ENCODE results near the gene TBC1D22A. TPM values are rescaled to one million over a fixed set of nuclear protein-coding genes. Genes with fewer than 3 reads are reported as not detected.

TBC1D22A gene
- total and polyA plus RNA-seq, 8 donors: 13.3 to 53.1 (median 21.5) TPM

DNA sequence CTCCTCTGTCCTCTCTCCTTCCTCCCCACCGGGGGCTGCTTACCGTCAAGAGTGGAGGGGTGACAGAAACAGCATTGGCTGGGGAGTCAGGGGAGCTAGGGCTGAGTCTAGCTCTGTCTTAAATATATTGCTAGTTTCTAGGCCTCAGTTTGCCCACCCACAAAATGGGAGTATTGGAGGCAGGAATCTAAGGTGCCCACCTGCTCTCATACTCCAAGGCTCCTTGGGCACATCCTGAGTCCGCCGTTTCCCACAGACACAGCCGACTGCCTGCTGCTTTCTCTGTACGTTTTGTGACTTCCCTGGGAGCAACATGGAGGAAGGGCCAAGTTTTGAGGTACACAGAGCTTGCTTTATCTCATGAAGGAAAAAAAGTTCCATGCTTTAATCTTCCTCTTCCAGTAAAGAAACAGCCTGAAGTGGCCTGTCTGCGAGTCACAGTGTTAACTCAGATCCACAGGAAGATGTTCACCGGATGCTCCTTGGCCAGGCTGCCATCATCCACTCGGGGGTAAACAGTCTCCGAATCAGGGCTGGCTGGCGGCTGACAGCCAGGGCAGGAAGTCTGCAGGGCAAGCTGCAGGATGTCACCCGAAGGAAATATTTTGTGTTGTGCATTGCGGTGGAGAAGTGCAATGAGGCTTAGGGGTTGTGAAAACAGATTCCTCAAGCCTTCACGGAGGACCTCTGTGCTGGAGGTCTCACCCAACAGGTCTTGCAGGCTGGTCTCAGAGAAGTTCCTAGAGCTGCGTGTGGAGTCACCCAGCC is 13.4 kb upstream of the TBC1D22A start:
- H3K27ac ChIP-seq: peak overlapping the region; percentile 16 to 73 (median 44)

DNA sequence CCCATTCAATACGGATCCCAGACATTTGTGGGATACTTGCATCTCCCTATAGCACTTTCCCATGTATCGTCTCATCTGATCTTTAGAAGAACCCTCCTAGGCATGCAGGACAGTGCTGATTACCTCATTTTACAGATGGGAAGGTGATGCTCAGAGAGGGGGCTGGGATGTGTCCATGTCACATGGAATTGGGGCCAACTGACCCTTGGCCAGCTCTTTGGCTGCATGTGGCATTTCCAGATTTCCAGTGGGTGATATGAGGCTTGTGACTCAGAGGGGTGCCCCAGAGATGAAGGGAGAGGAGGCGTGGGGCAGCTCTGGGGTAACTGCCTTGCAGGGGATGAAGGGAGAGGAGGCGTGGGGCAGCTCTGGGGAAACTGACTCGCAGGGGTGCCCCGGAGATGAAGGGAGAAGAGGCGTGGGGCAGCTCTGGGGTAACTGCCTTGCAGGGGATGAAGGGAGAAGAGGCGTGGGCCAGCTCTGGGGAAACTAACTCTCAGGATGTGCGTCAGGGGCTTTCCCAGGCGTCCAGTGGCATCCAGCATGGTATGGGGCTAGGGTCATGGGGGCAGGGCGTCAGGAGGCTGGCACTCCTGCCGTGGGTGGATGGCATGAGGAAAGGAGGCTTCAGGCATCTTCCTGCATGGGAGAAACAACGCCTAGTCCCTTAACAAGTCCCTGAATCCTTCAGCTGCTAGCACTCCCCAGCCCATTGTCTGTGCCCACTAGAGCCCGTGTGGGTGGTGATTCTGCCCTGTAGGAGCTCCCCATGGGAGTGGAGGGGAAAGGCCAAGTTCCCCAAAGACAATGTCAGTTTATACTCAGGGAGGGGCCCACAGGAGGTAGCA is 12.5 kb upstream of the TBC1D22A start:
- DNase-seq: peak in 1 of 2 donors; percentile 20
- 50 to 78% (median 74%) methylated on average over 14 of the region's 14 CpGs for WGBS, 5 donors
- TF ChIP-seq POLR2AphosphoS5 (IDR thresholded peaks at IDR 0.05) (no peak), POLR2A (IDR thresholded peaks at IDR 0.05) (no peak), EP300 (IDR thresholded peaks at IDR 0.05) (no peak)
- TF ChIP-seq, protein P1, sequence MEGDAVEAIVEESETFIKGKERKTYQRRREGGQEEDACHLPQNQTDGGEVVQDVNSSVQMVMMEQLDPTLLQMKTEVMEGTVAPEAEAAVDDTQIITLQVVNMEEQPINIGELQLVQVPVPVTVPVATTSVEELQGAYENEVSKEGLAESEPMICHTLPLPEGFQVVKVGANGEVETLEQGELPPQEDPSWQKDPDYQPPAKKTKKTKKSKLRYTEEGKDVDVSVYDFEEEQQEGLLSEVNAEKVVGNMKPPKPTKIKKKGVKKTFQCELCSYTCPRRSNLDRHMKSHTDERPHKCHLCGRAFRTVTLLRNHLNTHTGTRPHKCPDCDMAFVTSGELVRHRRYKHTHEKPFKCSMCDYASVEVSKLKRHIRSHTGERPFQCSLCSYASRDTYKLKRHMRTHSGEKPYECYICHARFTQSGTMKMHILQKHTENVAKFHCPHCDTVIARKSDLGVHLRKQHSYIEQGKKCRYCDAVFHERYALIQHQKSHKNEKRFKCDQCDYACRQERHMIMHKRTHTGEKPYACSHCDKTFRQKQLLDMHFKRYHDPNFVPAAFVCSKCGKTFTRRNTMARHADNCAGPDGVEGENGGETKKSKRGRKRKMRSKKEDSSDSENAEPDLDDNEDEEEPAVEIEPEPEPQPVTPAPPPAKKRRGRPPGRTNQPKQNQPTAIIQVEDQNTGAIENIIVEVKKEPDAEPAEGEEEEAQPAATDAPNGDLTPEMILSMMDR (IDR thresholded peaks at IDR 0.05): no peak
- Histone ChIP-seq H3K4me3 (no peak overlapping the region), H3K27ac (peak overlapping the region; percentile 16 to 73 (median 44)), H3K27me3 (peaks cover 0 to 24% (median 0%) of the 10 kb centered on the region in 3 donors), H3K9me3 (no peaks in the 10 kb centered on the region), H3K36me3 (no peaks in the 10 kb centered on the region), H3K4me1 (peaks cover 53 to 65% (median 64%) of the 10 kb centered on the region in 4 donors)
- intact Hi-C loops (cut with DNase I; ENCODE audit: low total_unique reads): no loop called here

More for the DNA sequence above, 13.4 kb upstream of the TBC1D22A start:
- Histone ChIP-seq H3K36me3 (no peaks in the 10 kb centered on the region), H3K4me1 (peaks cover 45 to 65% (median 59%) of the 10 kb centered on the region in 4 donors), H3K9me3 (no peaks in the 10 kb centered on the region), H3K27me3 (peaks cover 0 to 24% (median 0%) of the 10 kb centered on the region in 3 donors), H3K4me3 (no peak overlapping the region)
- TF ChIP-seq EP300 (IDR thresholded peaks at IDR 0.05) (peak; percentile 4), POLR2A (IDR thresholded peaks at IDR 0.05) (no peak), POLR2AphosphoS5 (IDR thresholded peaks at IDR 0.05) (peak in 2 of 3 donors; percentile 11 to 72)
- TF ChIP-seq, protein P1 (IDR thresholded peaks at IDR 0.05): no peak
- intact Hi-C loops (cut with DNase I; ENCODE audit: low total_unique reads): no loop called here
- 31 to 53% (median 48%) methylated on average over 13 to 15 of the region's 15 CpGs for WGBS, 5 donors
- DNase-seq: peak in 1 of 2 donors; percentile 73

DNA sequence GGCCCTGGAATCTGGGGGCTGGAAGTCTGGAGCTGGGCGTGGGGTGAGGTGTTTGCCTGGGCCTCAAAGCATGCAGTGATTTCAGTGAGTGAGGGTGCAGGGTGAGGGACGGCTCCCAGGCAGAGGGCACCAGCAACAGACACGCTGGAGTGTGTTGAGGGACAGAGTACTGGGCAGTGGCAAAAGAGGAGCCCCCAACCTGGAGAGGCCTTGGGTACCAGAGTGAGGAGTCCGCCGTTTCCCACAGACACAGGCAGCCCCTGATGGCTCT is 12.0 kb upstream of the TBC1D22A start:
- Histone ChIP-seq H3K4me3 (no peak overlapping the region), H3K36me3 (no peaks in the 10 kb centered on the region), H3K4me1 (peaks cover 54 to 70% (median 65%) of the 10 kb centered on the region in 4 donors), H3K27me3 (peaks cover 0 to 24% (median 0%) of the 10 kb centered on the region in 3 donors), H3K27ac (peak overlapping the region; percentile 25 to 73 (median 37)), H3K9me3 (no peaks in the 10 kb centered on the region)
- intact Hi-C loops (cut with DNase I; ENCODE audit: low total_unique reads): no loop called here
- WGBS, 5 donors: 74 to 92% (median 81%) methylated on average over 5 of the region's 5 CpGs
- peak in 1 of 2 donors; percentile 42 for DNase-seq
- TF ChIP-seq EP300 (IDR thresholded peaks at IDR 0.05): no peak
- TF ChIP-seq POLR2AphosphoS5 (IDR thresholded peaks at IDR 0.05): no peak
- TF ChIP-seq, protein P1 (IDR thresholded peaks at IDR 0.05): no peak
- TF ChIP-seq POLR2A (IDR thresholded peaks at IDR 0.05): no peak

DNA sequence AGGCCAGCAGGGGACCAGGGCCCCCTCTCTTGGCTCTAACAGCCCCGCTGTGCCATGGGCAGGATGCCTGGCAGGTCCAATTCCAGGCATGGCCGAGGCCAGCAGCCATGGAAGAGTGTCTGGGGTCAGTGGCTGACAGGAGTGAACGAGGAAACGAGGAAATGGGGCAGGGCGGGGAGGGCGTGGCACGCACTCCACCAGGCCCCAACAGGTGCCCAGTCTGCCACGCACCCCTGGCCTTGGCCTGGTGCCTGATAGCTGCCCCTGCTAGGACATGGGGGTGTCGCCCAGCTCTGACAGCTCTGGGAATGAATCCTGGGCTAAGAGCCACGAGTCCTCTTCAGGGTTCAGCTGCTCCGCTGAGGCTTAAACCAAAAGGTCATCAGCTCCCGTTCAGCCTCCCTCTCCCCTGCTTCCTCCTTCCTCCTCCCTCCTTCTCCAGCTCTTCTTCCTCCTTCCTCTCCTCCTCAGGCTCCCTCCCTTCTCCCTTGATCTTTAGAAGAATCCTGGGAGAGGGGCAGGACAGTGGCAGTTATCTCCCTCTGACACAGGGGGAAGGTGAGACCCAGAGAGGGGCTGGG is 11.5 kb upstream of the TBC1D22A start:
- H3K4me1 ChIP-seq: peaks cover 54 to 71% (median 65%) of the 10 kb centered on the region in 4 donors
- peaks cover 0 to 4% (median 0%) of the 10 kb centered on the region in 4 donors for H3K9me3 ChIP-seq
- 25 to 43% (median 39%) methylated on average over 12 of the region's 12 CpGs for WGBS, 5 donors
- H3K4me3 ChIP-seq: no peak overlapping the region
- DNase-seq: peak; percentile 62 to 73
- no peak for TF ChIP-seq POLR2AphosphoS5 (IDR thresholded peaks at IDR 0.05)
- TF ChIP-seq, protein P1 (IDR thresholded peaks at IDR 0.05): no peak
- no peak for TF ChIP-seq POLR2A (IDR thresholded peaks at IDR 0.05)
- no peak for TF ChIP-seq EP300 (IDR thresholded peaks at IDR 0.05)
- no peaks in the 10 kb centered on the region for H3K36me3 ChIP-seq
- intact Hi-C loops (cut with DNase I; ENCODE audit: low total_unique reads): no loop called here
- H3K27ac ChIP-seq: peak overlapping the region; percentile 4 to 73 (median 37)
- H3K27me3 ChIP-seq: peaks cover 0 to 24% (median 0%) of the 10 kb centered on the region in 3 donors
